LHCN-M2 (cell line): ENCODE results near the gene COG4. TPM values are rescaled to one million over a fixed set of nuclear protein-coding genes. Genes with fewer than 3 reads are reported as not detected.
"Not testable (repeated sequence)": the region's sequence is repeated elsewhere in the genome, so short reads cannot be mapped to it uniquely, and the experiment has no call there.

Source experiments
- DNase-seq: peaks from one replicate; pipeline ENCODE4 v3.0.0-alpha.2; 2012; ENCODE audit warnings: low read depth
- polyA plus RNA-seq: library from polyadenylated mRNA; unstranded; fragments of >200 nt; gene quantifications from one replicate; pipeline ENCODE4 v1.2.1, GENCODE V29; 2012; ENCODE audit warnings: missing spikeins
- total RNA-seq: library from RNA; depleted of rRNA; stranded (reverse); fragments of >200 nt; gene quantifications from 2 replicates; pipeline ENCODE4 v1.2.3, GENCODE V29; 2014; rRNA removed

Gene COG4
- total RNA-seq: 94.2 and 161 TPM in 2 replicates
- 51.3 TPM for polyA plus RNA-seq

- peak; percentile 83 for DNase-seq
These were observed at the start of gene COG4 for GRCh38 chr16:70523076-70523742. COG4 (minus strand) TSS chr16:70523554; CDS start chr16:70523543, 11 bp downstream.

DNA sequence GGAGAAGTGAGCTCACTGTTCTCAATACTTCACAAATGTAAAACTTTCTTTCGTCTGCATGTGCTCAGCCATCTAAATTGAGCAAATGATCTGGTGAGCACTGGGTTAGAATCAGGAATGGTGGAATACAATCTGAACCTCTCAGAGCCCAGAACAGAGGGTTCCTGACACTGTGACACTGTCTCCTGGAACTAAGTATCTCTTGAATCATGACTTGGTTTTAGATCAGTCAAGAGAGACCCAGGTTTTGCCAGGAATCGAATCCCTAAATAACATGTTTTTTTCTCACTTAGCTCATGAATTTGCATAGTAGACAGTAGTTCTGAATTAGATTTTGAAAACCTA is 49.5 kb upstream of the COG4 start:
- no peak for DNase-seq

DNA sequence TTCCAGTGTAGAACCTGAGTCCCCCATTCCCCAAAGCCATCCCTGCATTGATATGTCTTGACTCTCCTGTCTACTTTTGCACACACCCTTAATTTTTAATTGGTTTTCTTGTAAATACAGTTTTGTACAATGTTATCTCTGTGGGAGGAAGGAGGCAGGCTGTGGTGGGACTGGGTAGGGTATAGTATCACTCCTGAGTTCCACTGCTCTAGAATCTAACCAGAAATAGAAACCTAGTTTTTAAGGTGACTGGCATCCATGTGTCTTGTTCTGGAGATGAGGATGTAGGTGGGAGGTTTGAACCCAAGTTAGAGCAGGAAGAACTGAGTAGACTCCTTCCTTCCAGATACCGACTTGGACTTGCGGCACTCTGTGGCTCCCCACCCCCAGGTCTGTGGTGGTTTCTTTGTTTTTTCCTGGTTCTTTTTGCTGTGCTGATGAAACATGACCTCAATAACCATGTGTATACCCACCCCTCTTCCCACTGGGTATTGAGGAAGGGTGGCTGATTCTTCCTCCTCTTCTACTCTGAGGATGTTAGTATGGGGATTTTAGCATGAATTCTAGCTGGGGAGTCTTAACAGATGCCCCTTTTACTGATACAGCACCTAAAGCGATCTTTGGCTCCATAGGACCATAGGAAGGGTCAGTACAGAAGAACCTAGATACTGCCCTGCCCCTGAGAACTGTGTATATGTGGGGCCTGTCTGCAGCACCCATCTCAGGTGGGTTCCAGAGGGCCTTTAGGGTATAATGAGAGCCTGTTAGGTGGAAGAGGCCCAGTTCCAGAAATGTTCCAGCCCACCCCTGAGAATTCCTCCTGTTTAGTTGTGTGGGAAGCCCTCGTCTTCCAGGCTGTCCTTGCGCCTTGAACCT is 48.9 kb upstream of the COG4 start:
- DNase-seq: no peak

DNA sequence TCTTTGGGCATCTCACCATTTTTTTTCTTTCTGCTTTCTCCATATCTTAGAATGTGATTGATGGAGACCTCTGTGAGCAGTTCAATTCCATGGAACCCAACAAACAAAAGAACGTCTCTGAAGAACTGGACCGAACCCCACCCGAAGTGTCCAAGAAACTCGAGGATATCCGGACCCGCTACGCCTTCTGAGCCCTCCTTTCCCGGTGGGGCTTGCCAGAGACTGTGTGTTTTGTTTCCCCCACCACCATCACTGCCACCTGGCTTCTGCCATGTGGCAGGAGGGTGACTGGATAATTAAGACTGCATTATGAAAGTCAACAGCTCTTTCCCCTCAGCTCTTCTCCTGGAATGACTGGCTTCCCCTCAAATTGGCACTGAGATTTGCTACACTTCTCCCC is 48.3 kb upstream of the COG4 start:
- no peak for DNase-seq

DNA sequence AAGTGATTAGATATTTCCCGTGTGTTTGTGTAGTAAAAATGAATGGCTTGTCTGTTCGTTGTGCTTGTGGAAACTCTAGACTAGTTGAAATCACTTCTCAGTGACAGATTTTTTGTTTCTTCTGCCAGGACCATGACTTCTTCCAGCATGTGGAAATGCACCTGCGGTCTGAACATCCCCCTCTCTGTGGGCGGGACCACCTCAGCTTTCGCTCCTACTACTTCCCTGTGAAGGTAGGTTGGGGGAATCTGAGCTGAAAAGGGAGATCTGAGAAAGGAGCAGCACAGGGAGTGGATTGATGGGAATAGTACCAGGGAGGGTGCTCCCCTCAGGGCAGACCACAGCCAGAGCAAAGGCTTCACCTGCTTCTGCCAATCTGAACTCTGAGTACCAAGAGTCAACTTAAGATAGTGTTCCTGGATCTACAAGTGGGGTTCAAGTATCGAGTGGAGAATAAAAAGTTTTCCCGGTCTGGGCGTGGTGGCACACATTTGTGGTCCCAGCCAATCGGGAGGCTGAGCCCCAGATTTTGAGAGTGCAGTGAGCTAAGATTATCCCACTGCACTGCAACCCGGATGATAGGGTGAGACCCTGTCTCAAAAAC is 47.7 kb upstream of the COG4 start:
- peak; percentile 52 for DNase-seq

DNA sequence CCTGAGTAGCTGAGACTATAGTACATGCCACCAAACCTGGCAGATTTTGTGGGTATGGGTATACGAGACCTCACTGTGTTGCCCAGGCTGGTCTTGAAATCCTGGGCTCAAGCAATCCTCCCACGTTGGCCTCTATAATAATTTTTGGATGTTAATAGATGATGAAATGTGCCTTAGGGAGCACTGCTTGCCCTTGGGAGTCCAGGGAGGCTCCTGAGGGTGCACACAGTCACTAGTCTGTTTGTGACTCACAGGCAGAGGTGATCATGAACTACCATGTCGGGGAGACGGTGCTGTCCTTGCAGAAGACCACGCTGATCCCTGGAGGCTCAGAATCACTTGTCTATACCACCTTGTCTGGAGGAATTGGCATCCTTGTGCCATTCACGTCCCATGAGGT is 46.4 kb upstream of the COG4 start:
- no peak for DNase-seq

DNA sequence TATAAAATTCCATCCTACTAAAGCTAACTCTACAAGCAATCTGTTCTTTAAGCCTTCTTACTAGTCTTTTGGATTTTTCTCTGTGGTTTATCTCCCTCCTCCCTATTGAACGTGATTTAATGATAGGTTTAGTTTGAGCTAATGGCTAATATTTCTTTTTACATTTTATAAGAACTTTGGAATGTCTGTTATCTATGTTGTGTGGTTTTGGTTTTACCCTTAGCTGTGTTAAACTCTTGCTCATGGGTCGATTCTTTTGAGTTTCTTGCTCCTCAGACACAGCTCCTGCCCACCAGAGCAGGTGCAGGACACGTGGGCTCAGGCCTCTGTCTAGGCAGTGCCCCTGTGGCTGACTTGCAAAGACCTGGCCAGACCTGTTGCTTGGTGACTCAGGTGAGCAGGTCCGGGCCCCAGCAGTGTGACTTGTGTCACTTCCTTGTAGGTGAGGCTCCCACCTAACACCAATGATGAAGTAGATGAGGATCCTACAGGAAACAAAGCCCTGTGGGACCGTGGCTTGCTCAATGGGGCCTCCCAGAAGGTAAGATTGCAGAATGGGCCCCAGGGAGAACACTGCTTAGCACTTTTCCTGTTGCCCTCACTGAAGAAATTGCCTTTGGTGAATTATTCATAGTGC is 45.4 kb upstream of the COG4 start:
- DNase-seq: no peak

- DNase-seq: no peak
These were observed 41.7 kb upstream of the COG4 start for GRCh38 chr16:70565053-70565452.

- no peak for DNase-seq
These were observed 40.3 kb upstream of the COG4 start for GRCh38 chr16:70563636-70564035.

GRCh38 chr16:70561623-70562022 is 38.3 kb upstream of the COG4 start:
- no peak for DNase-seq

DNA sequence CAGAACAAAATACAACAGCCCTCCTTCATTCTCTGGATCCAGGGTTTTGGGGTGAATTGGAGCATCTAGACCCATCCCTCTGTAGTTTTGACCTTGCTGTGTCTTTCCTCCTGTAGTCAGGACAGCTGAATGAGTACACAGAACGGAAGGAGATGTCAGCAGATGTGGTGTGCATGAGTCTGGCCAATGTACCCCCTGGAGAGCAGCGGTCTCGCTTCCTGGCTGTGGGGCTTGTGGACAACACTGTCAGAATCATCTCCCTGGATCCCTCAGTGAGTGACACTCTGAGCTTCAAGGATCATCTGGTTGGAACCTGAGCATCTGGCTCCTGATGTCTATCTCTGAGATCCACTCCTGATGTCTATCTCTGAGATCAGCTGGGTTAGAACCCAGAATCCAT is 32.7 kb upstream of the COG4 start:
- DNase-seq: no peak

- DNase-seq: peak; percentile 78
These were observed 30.3 kb upstream of the COG4 start for GRCh38 chr16:70553645-70554044.

GRCh38 chr16:70552675-70553074 is 29.3 kb upstream of the COG4 start:
- DNase-seq: no peak

DNA sequence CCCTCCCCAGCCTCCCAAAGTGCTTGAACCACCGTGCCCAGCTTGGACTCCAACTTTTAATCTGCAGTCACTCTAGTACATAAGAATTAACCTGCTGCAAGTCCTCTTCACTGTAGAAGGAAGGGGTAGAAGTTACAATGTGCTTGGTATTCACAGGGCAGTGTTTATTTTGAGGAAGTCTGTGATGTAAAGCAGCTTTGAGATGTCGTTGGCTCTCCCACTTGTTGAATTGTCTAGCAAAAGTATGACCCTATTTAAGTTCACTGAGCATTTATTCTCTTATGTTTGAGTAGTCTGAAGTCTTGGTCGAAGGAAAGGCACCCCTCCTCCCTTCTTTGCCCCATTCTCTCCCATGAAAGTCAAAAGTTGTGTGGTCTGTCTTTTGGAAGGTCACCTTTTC is 28.4 kb upstream of the COG4 start:
- DNase-seq: no peak

DNA sequence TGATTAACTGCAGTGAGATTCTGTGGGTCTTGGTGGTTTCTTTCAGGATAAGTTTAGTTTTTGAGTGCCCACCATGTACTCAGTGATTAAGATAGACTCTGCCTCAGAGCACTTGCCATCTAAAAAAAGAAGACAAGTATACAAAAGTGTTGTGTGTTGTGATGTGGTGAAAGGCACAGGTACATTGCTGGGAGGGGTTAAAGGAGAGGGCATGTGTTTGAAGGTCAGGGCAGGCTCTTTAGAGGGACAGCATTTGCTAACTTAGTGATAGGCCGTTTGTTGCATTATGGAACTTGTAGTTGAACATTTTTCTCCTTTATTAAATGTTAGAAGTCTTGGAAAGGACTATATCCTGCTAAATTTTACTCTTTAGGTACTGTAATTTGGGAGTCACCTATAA is 26.7 kb upstream of the COG4 start:
- DNase-seq: no peak

DNA sequence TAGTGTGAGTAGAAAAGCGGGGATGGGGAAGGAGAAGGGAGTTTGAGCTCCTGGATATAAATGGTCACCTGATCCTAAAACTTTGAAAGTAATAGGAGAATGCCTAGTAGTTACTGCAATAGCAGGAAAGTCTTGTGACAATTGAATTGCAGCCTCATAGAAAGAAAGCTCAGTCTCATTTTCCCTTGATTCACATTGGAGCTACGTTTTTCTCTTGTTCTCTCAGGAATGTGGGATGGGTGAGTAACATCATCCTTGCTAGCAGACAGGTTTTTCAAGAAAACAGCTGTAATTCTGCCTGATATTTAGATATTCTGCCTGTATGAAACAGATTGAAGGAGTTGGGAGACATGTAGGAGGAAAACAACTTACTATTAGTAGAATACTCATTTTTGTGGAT is 25.6 kb upstream of the COG4 start:
- DNase-seq: no peak

GRCh38 chr16:70544548-70544947 is 21.2 kb upstream of the COG4 start:
- no peak for DNase-seq

DNA sequence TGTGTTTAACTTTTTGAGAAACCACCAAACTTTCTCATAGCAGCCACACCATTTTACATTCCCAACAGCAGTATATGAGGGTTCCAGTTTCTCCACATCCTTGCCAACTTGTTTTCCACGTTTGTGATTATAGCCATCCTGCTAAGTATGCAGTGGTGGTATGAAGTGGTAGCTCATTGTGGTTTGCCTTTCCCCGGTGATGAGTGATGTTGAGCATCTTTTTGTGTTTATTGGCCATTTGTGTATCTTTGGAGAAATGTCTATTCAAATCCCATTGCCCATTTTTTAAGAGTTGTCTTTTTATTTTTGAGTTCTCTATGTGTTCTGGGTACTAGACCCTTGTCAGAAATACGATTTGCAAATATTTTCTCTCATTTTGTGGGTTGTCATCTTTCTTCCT is 17.6 kb upstream of the COG4 start:
- no peak for DNase-seq

GRCh38 chr16:70534971-70535370 is 11.6 kb upstream of the COG4 start:
- no peak for DNase-seq

DNA sequence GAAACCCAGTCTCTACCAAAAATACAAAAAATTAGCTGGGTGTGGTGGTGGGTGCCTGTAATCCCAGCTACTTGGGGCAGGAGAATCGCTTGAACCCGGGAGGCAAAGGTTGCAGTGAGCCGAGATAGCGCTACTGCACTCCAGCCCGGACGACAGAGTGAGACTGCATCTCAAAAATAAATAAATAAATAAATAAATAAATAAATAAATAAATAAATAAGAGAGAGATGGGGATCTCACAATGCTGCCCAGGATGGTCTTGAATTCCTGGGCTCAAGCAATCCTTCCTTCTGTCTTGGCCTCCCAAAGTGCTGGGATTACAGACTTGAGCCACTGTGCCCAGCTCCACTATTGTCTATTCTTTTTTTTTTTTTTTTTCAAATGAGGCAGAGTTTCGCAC is 6.6 kb upstream of the COG4 start:
- DNase-seq: not testable (repeated sequence)

GRCh38 chr16:70529051-70529777 is 5.9 kb upstream of the COG4 start:
- DNase-seq: peak; percentile 70
